Inferior parietal cortex (tissue), 1 donor: Measurements from ENCODE around the gene WBP1L.

Experiments used
- DNase-seq: peaks from one replicate; pipeline ENCODE4 v3.0.0-alpha.2; 2016; ENCODE audit errors: extremely low spot score

WBP1L gene

DNA sequence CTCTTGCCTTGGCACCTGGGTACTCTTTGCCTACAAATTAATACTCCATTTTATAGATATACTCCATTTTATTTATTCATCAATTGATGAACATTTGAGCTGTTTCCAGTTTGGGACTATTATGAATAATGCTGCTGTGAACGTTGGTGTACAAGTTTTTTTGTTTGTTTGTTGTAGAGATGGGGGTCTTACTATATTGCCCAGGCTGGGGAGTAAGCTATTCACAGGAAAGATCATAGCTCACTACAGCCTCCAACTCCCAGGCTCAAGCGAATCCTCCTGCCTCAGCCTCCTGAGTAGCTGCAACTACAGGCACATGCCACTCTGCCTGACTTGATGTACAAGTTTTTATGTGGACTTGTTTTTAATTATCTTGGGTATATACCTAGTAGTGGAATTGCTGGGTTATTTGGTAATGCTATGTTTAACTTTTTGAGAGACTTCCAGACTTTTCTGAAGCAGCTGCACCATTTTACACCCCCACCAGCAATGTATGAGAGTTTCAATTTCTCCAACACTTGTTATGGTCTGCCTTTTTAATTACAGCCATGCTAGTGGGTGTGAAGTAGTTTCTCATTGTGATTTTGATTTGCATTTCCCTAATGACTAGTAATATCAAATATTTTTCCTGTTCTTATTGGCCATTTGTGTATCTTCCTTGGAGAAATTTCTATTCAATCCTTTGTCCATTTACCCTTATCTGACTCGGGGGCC is 15.9 kb downstream of the WBP1L start:
- DNase-seq, result no peak

DNA sequence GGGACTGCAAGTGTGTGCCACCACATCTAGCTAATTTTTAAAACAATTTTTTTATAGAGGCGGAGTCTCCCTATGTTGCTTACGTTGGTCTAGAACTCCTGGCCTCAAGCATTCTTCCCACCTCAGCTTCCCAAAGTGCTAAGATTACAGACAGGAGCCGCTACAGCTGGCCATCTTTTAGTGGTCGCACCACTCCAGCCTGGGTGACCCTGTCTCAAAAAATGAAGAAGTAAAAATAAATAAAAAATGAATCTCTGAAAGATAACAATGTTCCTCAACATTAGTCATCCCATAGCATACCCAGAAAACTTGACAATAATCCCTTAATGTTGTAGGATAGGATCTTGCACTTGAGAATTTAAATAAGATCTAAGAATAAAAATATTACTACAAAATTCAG is 18.2 kb downstream of the WBP1L start:
- no peak for DNase-seq

- no peak for DNase-seq
Observed at GRCh38 chr10:102762401-102763015, 18.8 kb downstream of the WBP1L start.

DNA sequence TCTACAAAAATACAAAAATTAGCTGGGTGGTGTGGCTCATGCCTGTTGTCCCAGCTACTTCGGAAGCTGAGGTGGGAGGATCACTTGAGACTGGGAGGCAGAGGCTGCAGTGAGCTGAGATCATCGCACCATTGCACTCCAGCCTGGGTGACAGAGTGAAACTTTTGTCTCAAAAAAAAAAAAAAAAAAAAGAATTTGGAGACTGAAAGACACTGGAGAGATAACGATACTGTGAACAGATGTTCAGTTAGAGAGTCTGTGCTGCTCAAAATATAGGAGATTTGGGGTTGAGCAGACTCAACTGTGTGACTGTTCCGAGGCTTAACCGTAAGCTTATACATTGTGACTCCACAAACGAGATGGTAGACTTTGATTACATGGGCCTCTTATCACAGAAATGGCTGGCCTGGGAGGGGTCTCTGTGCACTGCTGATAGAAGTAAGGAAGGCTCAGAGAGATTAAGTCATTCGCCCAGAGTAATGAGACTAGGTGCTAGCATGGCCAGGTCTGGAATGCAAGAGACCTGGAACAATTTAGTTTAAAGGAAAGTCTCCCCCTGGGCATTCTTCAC is 19.4 kb downstream of the WBP1L start:
- no peak for DNase-seq

- no peak for DNase-seq
Observed at GRCh38 chr10:102764470-102765161, 20.9 kb downstream of the WBP1L start.

DNA sequence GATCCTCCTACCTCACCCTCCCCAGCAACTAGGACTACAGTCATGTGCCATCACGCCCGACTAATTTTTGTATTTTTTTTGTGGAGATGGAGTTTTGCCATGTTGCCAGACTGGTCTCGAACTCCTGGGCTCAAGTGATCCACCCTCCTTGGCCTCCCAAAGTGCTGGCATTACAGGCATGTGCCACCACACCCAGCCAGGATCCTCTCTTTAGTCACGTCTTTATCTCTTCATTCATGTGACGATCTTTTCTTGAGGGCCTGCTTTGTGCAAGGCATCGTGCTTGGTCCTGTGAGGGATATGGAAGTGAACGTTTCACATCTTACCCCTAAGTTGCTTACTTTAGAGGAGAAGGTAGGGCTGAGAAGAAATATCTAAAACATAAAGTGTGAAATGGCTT is 21.6 kb downstream of the WBP1L start:
- DNase-seq, result no peak

DNA sequence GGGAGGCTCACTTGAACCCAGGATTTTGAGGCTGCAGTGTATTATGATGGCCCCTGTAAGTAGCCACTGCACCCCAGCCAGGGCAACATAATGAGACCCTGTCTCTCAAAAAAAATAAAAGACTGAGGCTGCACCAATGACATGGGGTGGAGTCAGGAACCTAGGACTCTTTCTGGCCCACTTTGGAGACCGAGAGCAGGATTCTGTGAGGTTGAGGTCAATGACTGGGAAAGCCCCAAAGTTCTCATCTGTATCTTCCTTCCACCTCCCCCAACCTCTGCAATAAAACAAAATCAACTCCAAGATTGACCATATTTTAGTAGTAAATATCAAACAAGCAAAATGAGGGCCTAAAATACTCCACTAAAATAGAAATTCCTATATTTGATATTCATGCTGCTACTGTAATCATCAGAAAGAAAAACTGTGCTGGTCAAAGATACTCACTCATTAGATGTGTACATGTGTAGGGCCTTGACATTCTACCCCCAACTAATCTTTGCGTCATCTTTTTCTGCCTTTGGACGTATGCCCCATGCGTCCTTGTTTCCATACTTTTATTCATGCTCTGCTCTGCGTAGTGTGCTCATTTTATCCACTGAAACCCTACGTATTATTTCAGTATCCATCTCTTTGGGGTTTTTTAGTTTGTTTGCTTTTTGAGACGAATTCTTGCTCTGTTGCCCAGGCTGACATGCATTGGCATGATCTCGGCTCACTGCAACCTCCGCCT is 23.8 kb downstream of the WBP1L start:
- DNase-seq, result no peak

DNA sequence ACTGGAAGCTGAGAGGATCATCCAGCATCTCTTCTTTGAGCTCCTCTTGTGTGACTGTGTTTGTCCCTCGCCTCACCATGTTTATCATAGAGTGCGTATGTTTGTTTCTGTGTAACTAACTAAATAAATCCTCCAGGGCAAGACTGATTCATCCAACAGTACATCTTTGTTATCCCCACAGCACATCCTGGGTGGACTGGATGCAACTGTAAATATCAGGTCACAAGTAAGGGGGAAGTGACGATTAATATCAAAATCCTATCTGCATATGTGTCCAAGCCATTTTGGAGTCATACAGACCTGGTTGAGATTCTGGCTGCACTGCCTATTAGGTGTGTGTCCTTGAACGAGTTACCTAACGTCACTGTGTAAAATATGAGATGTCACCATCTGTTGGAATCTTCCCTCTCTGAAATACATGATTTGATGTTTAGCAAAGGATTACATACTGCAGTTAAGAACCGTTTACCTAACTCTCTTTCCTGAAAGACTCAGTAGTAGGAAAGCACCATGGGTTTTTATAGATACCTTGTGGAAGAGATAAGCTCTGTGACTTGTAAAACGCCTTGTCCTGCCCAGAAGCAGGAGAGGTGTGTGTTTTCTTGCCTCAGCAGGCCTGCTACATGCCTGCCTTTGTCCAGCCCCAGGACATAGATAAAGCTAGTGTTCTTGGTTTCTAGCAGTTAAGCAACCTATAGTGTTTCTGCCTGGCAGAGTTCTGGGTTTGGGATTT is 25.8 kb downstream of the WBP1L start:
- DNase-seq, result no peak

- DNase-seq, result no peak
Observed at GRCh38 chr10:102770108-102770482, 26.3 kb downstream of the WBP1L start.

- DNase-seq, result no peak
Observed at GRCh38 chr10:102770792-102771191, 27.0 kb downstream of the WBP1L start.

DNA sequence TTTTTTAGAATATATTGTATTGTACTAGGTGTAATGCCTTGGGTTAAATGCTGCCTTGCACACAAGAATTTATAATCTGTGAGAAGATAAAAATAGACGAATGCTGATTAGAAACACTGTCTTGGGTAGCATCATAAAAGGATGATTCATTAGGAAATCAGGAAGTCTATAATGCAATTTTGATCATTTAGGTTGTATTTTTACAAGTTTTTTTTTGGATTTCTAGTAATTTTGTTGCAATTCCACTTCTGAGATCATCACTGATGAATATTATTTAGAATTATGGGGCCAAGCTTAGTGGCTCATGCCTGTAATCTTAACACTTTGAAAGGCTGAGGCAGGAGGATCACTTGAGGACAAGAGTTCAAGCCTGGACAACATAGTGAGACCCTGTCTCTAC is 29.6 kb downstream of the WBP1L start:
- DNase-seq, result no peak

- DNase-seq, result no peak
Observed at GRCh38 chr10:102773986-102774385, 30.2 kb downstream of the WBP1L start.

- no peak for DNase-seq
Observed at GRCh38 chr10:102775201-102775934, 31.6 kb downstream of the WBP1L start.

GRCh38 chr10:102775935-102776669 is 32.4 kb downstream of the WBP1L start:
- no peak for DNase-seq

GRCh38 chr10:102776779-102777456 is 33.2 kb downstream of the WBP1L start:
- DNase-seq, result no peak

GRCh38 chr10:102777711-102778453 is 34.1 kb downstream of the WBP1L start:
- no peak for DNase-seq

GRCh38 chr10:102778781-102779180 is 35.0 kb downstream of the WBP1L start:
- no peak for DNase-seq

DNA sequence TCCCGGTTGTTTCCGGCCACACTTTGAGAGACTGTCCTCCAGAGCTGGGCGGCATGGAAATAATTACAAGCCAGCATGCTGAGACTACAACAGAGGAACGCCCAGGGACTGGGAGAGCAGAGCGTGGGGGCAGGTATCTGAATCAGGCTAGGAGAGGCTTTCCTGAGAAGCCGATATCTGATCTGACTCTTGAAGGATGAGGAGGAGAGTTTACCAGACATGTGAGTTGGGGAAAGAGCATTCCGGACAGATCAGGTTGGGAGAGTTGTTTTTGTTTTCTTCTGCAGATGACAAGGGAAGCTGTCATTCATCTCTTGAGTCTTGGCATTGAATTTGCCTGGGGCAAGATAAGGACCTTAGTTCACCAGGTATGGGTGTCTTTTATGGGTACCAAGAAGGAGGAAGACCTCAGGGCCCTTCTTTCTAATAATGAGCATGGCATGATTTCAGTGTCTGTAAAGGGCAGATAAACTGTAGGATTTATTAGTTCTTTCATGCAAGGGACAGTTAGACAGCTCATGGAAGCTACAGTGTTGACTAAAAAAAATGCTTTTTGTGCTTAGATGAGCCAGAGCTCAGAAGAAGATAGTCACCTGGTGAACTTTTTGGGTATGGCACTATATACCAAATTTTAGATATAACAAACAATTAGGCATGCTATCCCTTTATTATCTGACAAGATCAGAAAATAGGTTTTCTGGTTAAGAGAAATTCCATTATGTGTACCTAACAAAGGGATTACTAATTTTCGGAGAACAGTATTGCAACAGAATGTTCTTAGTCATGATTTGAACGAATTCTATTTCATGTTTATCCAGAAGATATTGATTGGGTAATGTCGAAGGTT is 36.2 kb downstream of the WBP1L start:
- DNase-seq, result no peak
